ENCODE results near the gene MID2. TPM values are rescaled to one million over a fixed set of nuclear protein-coding genes. Genes with fewer than 3 reads are reported as not detected.

MID2 gene
- total and polyA plus RNA-seq, 10 donors, result 0.50 to 11.9 (median 10.4) TPM

DNA sequence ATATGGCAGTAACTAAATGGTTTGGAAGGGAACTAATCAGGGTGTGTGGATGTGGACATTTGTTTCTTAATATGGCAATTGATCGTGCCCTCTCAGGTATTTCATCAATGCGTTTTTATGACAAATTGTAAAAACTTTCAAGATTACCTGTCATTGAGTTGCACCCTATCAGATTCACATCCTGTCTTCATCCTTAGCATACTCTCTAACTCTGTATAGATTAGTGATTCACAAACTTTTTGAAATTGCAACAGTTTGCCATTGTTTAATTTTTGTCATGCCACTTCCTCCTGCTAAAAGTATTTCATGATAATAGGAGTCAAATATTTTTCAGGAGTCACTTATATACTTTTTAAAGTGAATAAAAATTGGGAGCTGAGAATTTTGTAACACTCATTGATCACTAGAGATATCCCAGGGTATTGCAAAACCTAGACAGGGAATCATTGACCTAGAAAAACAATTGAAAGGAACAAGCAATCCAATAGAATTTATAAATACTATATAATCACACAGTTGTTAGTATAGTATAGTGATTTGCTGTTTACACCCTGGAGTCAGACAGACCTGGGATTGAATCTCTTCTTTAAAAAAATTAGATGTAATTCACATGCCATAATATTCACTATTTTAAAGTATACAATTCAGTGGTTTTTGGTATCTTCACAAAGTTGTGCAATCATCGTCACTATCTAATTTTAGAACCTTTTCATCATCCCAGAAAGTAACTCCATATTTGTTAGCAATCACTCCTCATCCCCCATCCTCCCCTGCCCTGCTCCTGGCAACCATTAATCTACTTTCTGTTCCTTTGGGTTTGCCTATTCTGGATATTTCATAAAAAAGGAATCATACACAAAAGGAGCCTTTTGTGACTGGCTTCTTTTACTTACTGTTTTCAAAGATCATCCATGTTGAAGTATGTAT lies 8.9 kb downstream of the MID2 start:
- Histone ChIP-seq H3K27me3 (replicated peaks in 1 of 7) (peaks cover 0 to 4% (median 0%) of the 10 kb centered on the region in 7 donors), H3K4me3 (no peak overlapping the region), H3K4me1 (no peaks in the 10 kb centered on the region), H3K9me3 (no peaks in the 10 kb centered on the region), H3K27ac (no peak overlapping the region), H3K36me3 (no peaks in the 10 kb centered on the region)
- 75 to 83% (median 81%) methylated on average over 3 of the region's 3 CpGs for WGBS, 5 donors
- TF ChIP-seq POLR2A (IDR thresholded peaks at IDR 0.05) (no peak), POLR2AphosphoS5 (IDR thresholded peaks at IDR 0.05) (no peak)
- TF ChIP-seq, protein P1, sequence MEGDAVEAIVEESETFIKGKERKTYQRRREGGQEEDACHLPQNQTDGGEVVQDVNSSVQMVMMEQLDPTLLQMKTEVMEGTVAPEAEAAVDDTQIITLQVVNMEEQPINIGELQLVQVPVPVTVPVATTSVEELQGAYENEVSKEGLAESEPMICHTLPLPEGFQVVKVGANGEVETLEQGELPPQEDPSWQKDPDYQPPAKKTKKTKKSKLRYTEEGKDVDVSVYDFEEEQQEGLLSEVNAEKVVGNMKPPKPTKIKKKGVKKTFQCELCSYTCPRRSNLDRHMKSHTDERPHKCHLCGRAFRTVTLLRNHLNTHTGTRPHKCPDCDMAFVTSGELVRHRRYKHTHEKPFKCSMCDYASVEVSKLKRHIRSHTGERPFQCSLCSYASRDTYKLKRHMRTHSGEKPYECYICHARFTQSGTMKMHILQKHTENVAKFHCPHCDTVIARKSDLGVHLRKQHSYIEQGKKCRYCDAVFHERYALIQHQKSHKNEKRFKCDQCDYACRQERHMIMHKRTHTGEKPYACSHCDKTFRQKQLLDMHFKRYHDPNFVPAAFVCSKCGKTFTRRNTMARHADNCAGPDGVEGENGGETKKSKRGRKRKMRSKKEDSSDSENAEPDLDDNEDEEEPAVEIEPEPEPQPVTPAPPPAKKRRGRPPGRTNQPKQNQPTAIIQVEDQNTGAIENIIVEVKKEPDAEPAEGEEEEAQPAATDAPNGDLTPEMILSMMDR (IDR thresholded peaks at IDR 0.05 in 8 of 11, conservative IDR thresholded peaks at IDR 0.05 in 3 of 11), result no peak
- no peak for DNase-seq
- intact Hi-C loops (cut with DNase I; ENCODE audit: low total_unique reads), result no loop called here

DNA sequence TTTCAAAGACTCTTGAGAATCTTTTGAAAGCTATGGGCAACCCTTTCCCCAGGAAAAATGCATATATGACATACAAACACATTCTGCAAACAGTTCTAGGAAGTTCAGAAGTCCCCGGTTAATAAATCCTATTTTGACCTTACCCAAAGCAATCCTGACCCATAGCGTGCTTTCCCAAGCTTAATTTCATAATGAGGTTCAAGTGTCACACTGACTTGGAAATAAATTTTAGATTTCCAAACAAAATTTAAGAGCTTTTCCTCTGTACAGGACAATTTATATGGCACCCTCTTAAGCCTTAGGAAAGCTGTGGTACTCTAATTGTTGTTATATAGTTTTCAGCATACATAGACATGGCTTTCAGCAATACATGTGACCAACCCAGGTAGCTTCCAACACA lies 11.3 kb downstream of the MID2 start:
- Histone ChIP-seq H3K4me3 (no peak overlapping the region), H3K27ac (no peak overlapping the region), H3K4me1 (no peaks in the 10 kb centered on the region), H3K9me3 (no peaks in the 10 kb centered on the region), H3K27me3 (replicated peaks in 1 of 7) (peaks cover 0 to 4% (median 0%) of the 10 kb centered on the region in 7 donors), H3K36me3 (peaks cover 0 to 10% (median 0%) of the 10 kb centered on the region in 6 donors)
- intact Hi-C loops (cut with DNase I; ENCODE audit: low total_unique reads), result no loop called here
- 70 to 95% (median 83%) methylated on average over 2 of the region's 2 CpGs for WGBS, 5 donors
- DNase-seq, result no peak
- TF ChIP-seq, protein P1 (IDR thresholded peaks at IDR 0.05 in 8 of 11, conservative IDR thresholded peaks at IDR 0.05 in 3 of 11), result no peak
- TF ChIP-seq POLR2AphosphoS5 (IDR thresholded peaks at IDR 0.05) (no peak), POLR2A (IDR thresholded peaks at IDR 0.05) (no peak)

DNA sequence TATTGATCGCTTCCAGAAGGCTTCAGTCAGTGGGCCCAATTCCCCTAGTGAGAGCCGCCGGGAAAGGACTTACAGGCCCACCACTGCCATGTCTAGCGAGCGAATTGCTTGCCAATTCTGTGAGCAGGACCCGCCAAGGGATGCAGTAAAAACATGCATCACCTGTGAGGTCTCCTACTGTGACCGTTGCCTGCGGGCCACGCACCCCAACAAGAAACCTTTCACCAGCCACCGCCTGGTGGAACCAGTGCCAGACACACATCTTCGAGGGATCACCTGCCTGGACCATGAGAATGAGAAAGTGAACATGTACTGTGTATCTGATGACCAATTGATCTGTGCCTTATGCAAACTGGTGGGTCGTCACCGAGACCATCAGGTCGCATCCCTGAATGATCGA lies 15.3 kb downstream of the MID2 start:
- H3K27me3 ChIP-seq (replicated peaks in 1 of 7), result peaks cover 0 to 10% (median 0%) of the 10 kb centered on the region in 7 donors
- intact Hi-C loops (cut with DNase I; ENCODE audit: low total_unique reads), result no loop called here
- no peak overlapping the region for H3K27ac ChIP-seq
- H3K4me3 ChIP-seq, result no peak overlapping the region
- H3K36me3 ChIP-seq, result peaks cover 0 to 10% (median 0%) of the 10 kb centered on the region in 6 donors
- WGBS, 5 donors, result 86 to 100% (median 93%) methylated on average over 10 to 15 of the region's 15 CpGs
- TF ChIP-seq POLR2A (IDR thresholded peaks at IDR 0.05), result no peak
- TF ChIP-seq, protein P1 (IDR thresholded peaks at IDR 0.05 in 8 of 11, conservative IDR thresholded peaks at IDR 0.05 in 3 of 11), result no peak
- TF ChIP-seq POLR2AphosphoS5 (IDR thresholded peaks at IDR 0.05), result no peak
- DNase-seq, result no peak
- H3K9me3 ChIP-seq, result no peaks in the 10 kb centered on the region
- H3K4me1 ChIP-seq, result no peaks in the 10 kb centered on the region

DNA sequence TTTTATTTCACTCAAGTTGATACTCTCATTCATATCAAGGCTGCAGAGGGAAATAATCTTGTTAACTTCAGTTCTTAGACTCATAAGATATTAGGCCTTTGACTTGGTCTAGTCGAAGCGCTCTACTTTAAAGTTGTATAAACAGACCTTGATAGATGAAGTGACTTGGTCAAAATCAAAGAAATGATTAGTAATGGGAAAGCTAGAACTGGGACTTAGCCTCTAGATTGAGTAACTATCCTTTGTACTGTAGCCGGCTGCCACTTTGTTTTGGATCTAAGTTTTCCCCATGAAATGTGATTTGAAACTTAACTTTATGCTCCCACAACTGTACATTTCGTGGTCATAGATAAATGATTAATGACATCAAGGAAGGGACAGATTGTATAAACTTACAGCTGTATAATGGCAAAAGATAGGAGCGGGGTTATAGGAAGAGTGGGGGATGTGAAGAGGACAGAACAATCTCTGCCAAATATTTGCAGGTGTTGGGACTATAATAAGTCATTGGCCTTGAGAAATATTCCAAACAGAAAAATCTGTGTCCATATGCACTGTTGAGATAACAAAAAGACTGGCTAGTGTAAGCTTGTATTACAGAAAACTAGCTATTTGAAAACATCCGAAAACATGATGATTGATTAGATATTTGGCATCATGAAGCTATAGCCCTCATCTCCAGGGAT lies 17.2 kb downstream of the MID2 start:
- Histone ChIP-seq H3K4me1 (no peaks in the 10 kb centered on the region), H3K27me3 (replicated peaks in 1 of 7) (peaks cover 0 to 10% (median 0%) of the 10 kb centered on the region in 7 donors), H3K9me3 (no peaks in the 10 kb centered on the region), H3K27ac (no peak overlapping the region), H3K36me3 (peaks cover 0 to 10% (median 0%) of the 10 kb centered on the region in 6 donors), H3K4me3 (no peak overlapping the region)
- intact Hi-C loops (cut with DNase I; ENCODE audit: low total_unique reads), result no loop called here
- 68 to 90% (median 73%) methylated on average over 6 of the region's 6 CpGs for WGBS, 5 donors
- TF ChIP-seq, protein P1 (IDR thresholded peaks at IDR 0.05 in 8 of 11, conservative IDR thresholded peaks at IDR 0.05 in 3 of 11), result no peak
- no peak for TF ChIP-seq POLR2AphosphoS5 (IDR thresholded peaks at IDR 0.05)
- no peak for DNase-seq

Measured in spleen (tissue), 11 donors.